SK-N-SH treated with all-trans-retinoic acid at 6 μM for 48 hours (cell line): ENCODE results near the gene CELF4.

Source experiments
- CREB5 ChIP-seq: fragments of 250-450 bp; sonication (Bioruptor Pico); IDR thresholded peaks from 2 replicates; pipeline ENCODE4 v1.5.1; 2020; ENCODE audit warnings: low read depth, mild to moderate bottlenecking, moderate library complexity
- CSDC2 ChIP-seq: fragments of 250-450 bp; sonication (Bioruptor Pico); IDR thresholded peaks from 2 replicates; pipeline ENCODE4 v1.5.0; 2020; ENCODE audit warnings: mild to moderate bottlenecking, moderate library complexity
- GLIS3 ChIP-seq: fragments of 250-450 bp; sonication (Bioruptor Pico); IDR thresholded peaks from 2 replicates; pipeline ENCODE4 v1.5.0; 2020; ENCODE audit warnings: mild to moderate bottlenecking, moderate library complexity
- OSR1 ChIP-seq: fragments of 250-450 bp; sonication (Bioruptor Pico); IDR thresholded peaks from 2 replicates; pipeline ENCODE4 v1.8.0; 2022; ENCODE audit warnings: moderate library complexity, mild to moderate bottlenecking, inconsistent platforms
- RARB ChIP-seq: fragments of 250-450 bp; sonication (Bioruptor Pico); IDR thresholded peaks from 2 replicates; pipeline ENCODE4 v1.8.0; 2021; ENCODE audit warnings: mild to moderate bottlenecking, moderate library complexity
- TCF4 ChIP-seq: fragments of 250-450 bp; sonication (Bioruptor Pico); IDR thresholded peaks from 2 replicates; pipeline ENCODE4 v1.8.0; 2021; ENCODE audit warnings: mild to moderate bottlenecking, moderate library complexity, borderline replicate concordance
- ZFP30 ChIP-seq: fragments of 450-650 bp; formaldehyde crosslinking; IDR thresholded peaks from 2 replicates; pipeline ENCODE4 v1.5.0; 2022; ENCODE audit warnings: mild to moderate bottlenecking, moderate library complexity
- ZNF565 ChIP-seq: fragments of 450-650 bp; formaldehyde crosslinking; conservative IDR thresholded peaks from 2 replicates; pipeline ENCODE4 v1.5.0; 2020; ENCODE audit warnings: low read depth, mild to moderate bottlenecking, moderate library complexity

DNA sequence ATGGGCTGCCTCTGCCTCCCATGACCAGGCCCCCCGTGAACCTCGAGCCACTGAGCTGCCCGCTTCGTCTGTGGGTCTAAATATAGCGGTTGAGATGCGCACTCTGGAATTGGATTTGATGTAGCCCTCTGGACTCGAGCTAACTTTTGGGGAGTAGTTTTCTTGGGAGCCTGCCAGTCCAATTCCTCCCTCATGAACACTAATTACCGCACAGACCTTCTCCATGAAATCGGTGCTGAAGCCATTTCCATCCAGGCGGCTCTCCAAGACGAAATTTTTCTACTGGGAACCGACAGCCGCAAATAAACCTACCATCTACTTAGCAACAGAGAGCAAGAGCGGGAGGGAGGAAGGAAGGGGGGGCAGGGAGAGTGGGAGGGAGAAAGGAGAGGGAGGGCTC lies 63.6 kb downstream of the CELF4 start:
- TF ChIP-seq CSDC2 (no peak), ZNF565 (CRISPR knock-in tag) (no peak), ZFP30 (no peak), RARB (CRISPR knock-in tag) (no peak), TCF4 (CRISPR knock-in tag) (no peak), CREB5 (no peak), GLIS3 (CRISPR knock-in tag) (no peak), OSR1 (CRISPR knock-in tag) (no peak)
